ENCODE measurements around the gene GDF2.

- TF ChIP-seq, protein P1, sequence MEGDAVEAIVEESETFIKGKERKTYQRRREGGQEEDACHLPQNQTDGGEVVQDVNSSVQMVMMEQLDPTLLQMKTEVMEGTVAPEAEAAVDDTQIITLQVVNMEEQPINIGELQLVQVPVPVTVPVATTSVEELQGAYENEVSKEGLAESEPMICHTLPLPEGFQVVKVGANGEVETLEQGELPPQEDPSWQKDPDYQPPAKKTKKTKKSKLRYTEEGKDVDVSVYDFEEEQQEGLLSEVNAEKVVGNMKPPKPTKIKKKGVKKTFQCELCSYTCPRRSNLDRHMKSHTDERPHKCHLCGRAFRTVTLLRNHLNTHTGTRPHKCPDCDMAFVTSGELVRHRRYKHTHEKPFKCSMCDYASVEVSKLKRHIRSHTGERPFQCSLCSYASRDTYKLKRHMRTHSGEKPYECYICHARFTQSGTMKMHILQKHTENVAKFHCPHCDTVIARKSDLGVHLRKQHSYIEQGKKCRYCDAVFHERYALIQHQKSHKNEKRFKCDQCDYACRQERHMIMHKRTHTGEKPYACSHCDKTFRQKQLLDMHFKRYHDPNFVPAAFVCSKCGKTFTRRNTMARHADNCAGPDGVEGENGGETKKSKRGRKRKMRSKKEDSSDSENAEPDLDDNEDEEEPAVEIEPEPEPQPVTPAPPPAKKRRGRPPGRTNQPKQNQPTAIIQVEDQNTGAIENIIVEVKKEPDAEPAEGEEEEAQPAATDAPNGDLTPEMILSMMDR (IDR thresholded peaks at IDR 0.05), result no peak
- no peak for TF ChIP-seq POLR2A (IDR thresholded peaks at IDR 0.05)
These were observed 26.8 kb upstream of the GDF2 start for GRCh38 chr10:47295411-47295810.

Measured in thyroid gland (tissue), 4 donors.